BE2C (cell line): ENCODE data around the gene OSBPL2.

Experiments used
- DNase-seq: peaks from one replicate; pipeline ENCODE4 v3.0.0-alpha.2; 2020
- H3K27me3 ChIP-seq: fragments of 250-450 bp; sonication (Bioruptor Pico); 2 replicates; pipeline ENCODE4 v1.5.1; 2020; ENCODE audit warnings: mild to moderate bottlenecking
- H3K36me3 ChIP-seq: fragments of 250-450 bp; sonication (Bioruptor Pico); 2 replicates; pipeline ENCODE4 v1.5.1; 2020; ENCODE audit warnings: mild to moderate bottlenecking
- H3K4me1 ChIP-seq: fragments of 250-450 bp; sonication (Bioruptor Pico); 2 replicates; pipeline ENCODE4 v1.5.1; 2020
- H3K4me3 ChIP-seq: 2 replicates; pipeline ENCODE4 v1.5.1; 2011; ENCODE audit warnings: low read depth, low read length
- H3K9me3 ChIP-seq: fragments of 250-450 bp; sonication (Bioruptor Pico); 2 replicates; pipeline ENCODE4 v1.5.1; 2020
- CTCF ChIP-seq: IDR thresholded peaks from 2 replicates; pipeline ENCODE4 v1.5.1; 2012; ENCODE audit warnings: mild to moderate bottlenecking, low read depth, low read length

The OSBPL2 gene

GRCh38 chr20:62301111-62301668 lies 62.9 kb downstream of the OSBPL2 start:
- peak overlapping the region; percentile 17; the same call in 1 of the 2 replicates for H3K4me3 ChIP-seq
- H3K4me1 ChIP-seq: no peaks in the 10 kb centered on the region
- DNase-seq: no peak
- no peak for TF ChIP-seq CTCF
- no peaks in the 10 kb centered on the region for H3K9me3 ChIP-seq
- no peaks in the 10 kb centered on the region for H3K27me3 ChIP-seq
- peaks cover 27% of the 10 kb centered on the region for H3K36me3 ChIP-seq

GRCh38 chr20:62301773-62302340 lies 63.5 kb downstream of the OSBPL2 start:
- no peaks in the 10 kb centered on the region for H3K4me1 ChIP-seq
- H3K9me3 ChIP-seq: no peaks in the 10 kb centered on the region
- peak; percentile 88 for TF ChIP-seq CTCF
- peaks cover 34% of the 10 kb centered on the region for H3K36me3 ChIP-seq
- H3K4me3 ChIP-seq: peak overlapping the region; percentile 76
- peak; percentile 96 for DNase-seq
- no peaks in the 10 kb centered on the region for H3K27me3 ChIP-seq

DNA sequence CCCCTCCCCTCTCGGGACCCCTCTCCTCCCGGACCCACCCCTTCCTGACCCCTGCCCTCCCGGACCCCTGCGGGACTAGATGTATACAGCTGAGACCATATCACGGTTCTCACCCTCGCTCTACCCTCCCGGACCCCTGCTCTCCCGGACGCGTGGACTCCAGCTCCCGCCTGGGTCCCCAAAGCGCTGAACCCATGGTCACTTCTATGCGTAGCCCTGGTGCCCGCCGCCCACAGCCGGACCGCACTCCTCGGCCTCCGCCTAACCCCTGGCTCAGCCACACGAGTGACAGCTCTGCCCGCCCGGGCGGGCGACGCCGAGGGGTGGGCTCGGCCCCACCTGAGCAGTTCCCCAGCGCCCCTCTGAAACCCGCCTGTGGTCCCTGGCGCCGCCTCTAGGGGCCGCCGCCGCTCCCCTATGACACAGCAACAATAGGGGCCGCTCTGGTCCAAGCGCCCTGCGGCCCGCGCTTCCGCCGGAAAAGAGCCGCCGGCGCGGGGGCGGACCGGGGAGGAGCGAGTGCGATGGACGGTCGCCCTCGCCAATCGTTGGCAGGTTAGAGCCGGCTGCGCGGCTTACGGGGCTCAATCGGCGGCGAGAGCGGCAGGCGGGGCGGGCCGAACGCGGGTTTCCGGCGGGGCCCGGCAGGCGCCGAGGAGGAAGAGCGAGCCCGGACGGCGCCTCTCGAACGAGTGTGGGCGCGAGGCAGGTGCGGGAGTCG lies 64.2 kb downstream of the OSBPL2 start, which contains the start of gene ADRM1:
ADRM1 (plus strand) TSS at position 657 of the 721 bp plus-strand sequence. CDS start 572 bp downstream, outside the sequence.
- Histone ChIP-seq H3K9me3 (no peaks in the 10 kb centered on the region), H3K4me1 (no peaks in the 10 kb centered on the region), H3K36me3 (peaks cover 40% of the 10 kb centered on the region), H3K27me3 (no peaks in the 10 kb centered on the region), H3K4me3 (peak within 1 kb of the TSS; percentile 93)
- peak; percentile 97 for DNase-seq
- peak; percentile 75 for TF ChIP-seq CTCF

- Histone ChIP-seq H3K9me3 (no peaks in the 10 kb centered on the region), H3K27me3 (no peaks in the 10 kb centered on the region), H3K36me3 (peaks cover 45% of the 10 kb centered on the region), H3K4me1 (no peaks in the 10 kb centered on the region), H3K4me3 (peak overlapping the region; percentile 93)
- no peak for DNase-seq
- TF ChIP-seq CTCF: no peak
Observed at GRCh38 chr20:62303062-62303339, 64.7 kb downstream of the OSBPL2 start.

DNA sequence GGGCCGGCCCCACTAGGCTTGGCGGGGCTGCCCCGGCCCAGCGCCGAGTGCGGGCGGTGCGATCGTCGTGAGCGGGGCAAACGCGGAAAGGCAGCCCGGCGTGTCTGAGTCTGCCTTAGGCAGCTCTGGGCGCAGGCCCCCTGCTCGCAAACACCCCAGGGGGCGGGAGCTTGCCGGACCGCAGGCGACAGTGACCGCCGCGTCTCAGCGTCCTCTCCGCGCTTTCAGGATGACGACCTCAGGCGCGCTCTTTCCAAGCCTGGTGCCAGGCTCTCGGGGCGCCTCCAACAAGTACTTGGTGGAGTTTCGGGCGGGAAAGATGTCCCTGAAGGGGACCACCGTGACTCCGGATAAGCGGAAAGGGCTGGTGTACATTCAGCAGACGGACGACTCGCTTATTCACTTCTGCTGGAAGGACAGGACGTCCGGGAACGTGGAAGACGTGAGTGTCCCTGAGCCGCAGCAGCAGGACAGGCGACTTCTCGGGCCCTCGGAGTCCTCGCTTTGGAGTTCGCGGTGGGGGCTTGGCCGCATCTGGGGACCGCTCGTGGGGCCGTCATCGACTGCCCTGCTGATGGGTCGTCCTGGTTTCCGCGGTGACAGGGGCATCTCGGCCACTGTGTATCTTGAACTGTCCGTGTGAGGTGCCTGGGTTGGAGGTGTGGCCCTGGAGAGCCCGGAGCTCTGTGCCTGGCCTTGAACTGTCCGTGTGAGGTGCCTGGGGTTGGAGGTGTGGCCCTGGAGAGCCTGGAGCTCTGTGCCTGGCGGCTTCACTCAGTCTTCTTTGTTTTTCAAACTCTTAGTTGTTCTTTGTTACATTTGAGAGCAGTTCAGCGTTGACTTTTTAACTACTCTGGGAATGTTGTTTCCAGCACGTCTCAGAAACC lies 65.3 kb downstream of the OSBPL2 start:
- no peak for TF ChIP-seq CTCF
- DNase-seq: peak; percentile 27
- peaks cover 51% of the 10 kb centered on the region for H3K36me3 ChIP-seq
- no peaks in the 10 kb centered on the region for H3K9me3 ChIP-seq
- peak overlapping the region; percentile 93 for H3K4me3 ChIP-seq
- H3K27me3 ChIP-seq: no peaks in the 10 kb centered on the region
- no peaks in the 10 kb centered on the region for H3K4me1 ChIP-seq
